Breast epithelium (tissue), 4 donors: ENCODE measurements around the gene POLD4. TPM values are rescaled to one million over a fixed set of nuclear protein-coding genes. Genes with fewer than 3 reads are reported as not detected.

Source experiments
- DNase-seq, 2 donors: peaks; one replicate each; pipeline ENCODE4 v3.0.0-alpha.2; 2019; ENCODE audit warnings: low spot score in 2 of 2
- H3K27ac ChIP-seq, 2 donors: fragments of 200-600 bp; sonication (generic) in 1 of 2; one replicate each; pipeline ENCODE4 v1.5.1; 2016 to 2019; ENCODE audit warnings: mild to moderate bottlenecking in 1 of 2
- H3K27me3 ChIP-seq, 2 donors: fragments of 200-600 bp; sonication (generic) in 1 of 2; one replicate each; pipeline versions ENCODE4 v1.5.1 to v1.6.0; 2017 to 2019; ENCODE audit warnings: control low read depth in 1 of 2, mild to moderate bottlenecking in 1 of 2
- H3K36me3 ChIP-seq: fragments of 200-600 bp; one replicate; pipeline ENCODE4 v1.5.1; 2019
- H3K4me1 ChIP-seq, 2 donors: fragments of 200-600 bp; sonication (generic); one replicate each; pipeline ENCODE4 v1.5.1; 2016 to 2019; ENCODE audit warnings: control low read depth in 1 of 2
- H3K4me3 ChIP-seq, 3 donors: fragments of 200-600 bp; sonication (generic); 1 replicate in 2 of 3; 2 replicates in 1 of 3; pipeline ENCODE4 v1.5.1; 2016 to 2019; ENCODE audit warnings: mild to moderate bottlenecking in 3 of 3, moderate library complexity in 2 of 3
- H3K9me3 ChIP-seq, 2 donors: fragments of 200-600 bp; sonication (generic) in 1 of 2; one replicate each; pipeline ENCODE4 v1.5.1; 2016 to 2019; ENCODE audit warnings: control low read depth in 1 of 2
- POLR2A ChIP-seq: fragments of 450-650 bp; IDR thresholded peaks from one replicate; pipeline ENCODE4 v1.6.1; 2016; ENCODE audit warnings: antibody characterized with exemption, mild to moderate bottlenecking, moderate library complexity
- POLR2AphosphoS5 ChIP-seq, 3 donors: sonication (generic); formaldehyde crosslinking; IDR thresholded peaks; one replicate each; pipeline ENCODE4 v1.6.1; 2017; ENCODE audit warnings: antibody characterized with exemption in 3 of 3
- intact Hi-C: fragments of 100-400 bp; cut with DNase I; formaldehyde crosslinking; loops from one replicate; pipeline ENCODE4 v1.15.1; 2023; ENCODE audit warnings: low total_unique reads
- total RNA-seq, 3 donors: library from RNA; depleted of rRNA; stranded (reverse); fragments of >200 nt; gene quantifications; one replicate each; pipeline ENCODE4 v1.1.0, GENCODE V29; 2016
- TF ChIP-seq, protein P1 (sequence below), 3 donors: fragments of 450-650 bp; IDR thresholded peaks; one replicate each; pipeline ENCODE4 v1.5.1; 2016 to 2017; ENCODE audit warnings: antibody characterized with exemption in 3 of 3, mild to moderate bottlenecking in 3 of 3, moderate library complexity in 3 of 3

Gene POLD4
- total RNA-seq, 3 donors from 2014 or later, result 48.7 to 91.5 (median 69.2) TPM

- TF ChIP-seq POLR2A (no peak), POLR2AphosphoS5 (IDR thresholded peaks at IDR 0.05) (no peak)
- TF ChIP-seq, protein P1, sequence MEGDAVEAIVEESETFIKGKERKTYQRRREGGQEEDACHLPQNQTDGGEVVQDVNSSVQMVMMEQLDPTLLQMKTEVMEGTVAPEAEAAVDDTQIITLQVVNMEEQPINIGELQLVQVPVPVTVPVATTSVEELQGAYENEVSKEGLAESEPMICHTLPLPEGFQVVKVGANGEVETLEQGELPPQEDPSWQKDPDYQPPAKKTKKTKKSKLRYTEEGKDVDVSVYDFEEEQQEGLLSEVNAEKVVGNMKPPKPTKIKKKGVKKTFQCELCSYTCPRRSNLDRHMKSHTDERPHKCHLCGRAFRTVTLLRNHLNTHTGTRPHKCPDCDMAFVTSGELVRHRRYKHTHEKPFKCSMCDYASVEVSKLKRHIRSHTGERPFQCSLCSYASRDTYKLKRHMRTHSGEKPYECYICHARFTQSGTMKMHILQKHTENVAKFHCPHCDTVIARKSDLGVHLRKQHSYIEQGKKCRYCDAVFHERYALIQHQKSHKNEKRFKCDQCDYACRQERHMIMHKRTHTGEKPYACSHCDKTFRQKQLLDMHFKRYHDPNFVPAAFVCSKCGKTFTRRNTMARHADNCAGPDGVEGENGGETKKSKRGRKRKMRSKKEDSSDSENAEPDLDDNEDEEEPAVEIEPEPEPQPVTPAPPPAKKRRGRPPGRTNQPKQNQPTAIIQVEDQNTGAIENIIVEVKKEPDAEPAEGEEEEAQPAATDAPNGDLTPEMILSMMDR (IDR thresholded peaks at IDR 0.05), result no peak
- no peaks in the 10 kb centered on the region for H3K9me3 ChIP-seq
- no peaks in the 10 kb centered on the region for H3K27me3 ChIP-seq
- DNase-seq, result no peak
- H3K4me1 ChIP-seq, result peaks cover 6 to 15% of the 10 kb centered on the region in 2 donors
- H3K4me3 ChIP-seq, result no peak overlapping the region
- peak overlapping the region; percentile 91 to 96 for H3K27ac ChIP-seq
- no peaks in the 10 kb centered on the region for H3K36me3 ChIP-seq
- intact Hi-C loops, result no loop called here
Observed at GRCh38 chr11:67375320-67376055, 22.1 kb upstream of the POLD4 start.

DNA sequence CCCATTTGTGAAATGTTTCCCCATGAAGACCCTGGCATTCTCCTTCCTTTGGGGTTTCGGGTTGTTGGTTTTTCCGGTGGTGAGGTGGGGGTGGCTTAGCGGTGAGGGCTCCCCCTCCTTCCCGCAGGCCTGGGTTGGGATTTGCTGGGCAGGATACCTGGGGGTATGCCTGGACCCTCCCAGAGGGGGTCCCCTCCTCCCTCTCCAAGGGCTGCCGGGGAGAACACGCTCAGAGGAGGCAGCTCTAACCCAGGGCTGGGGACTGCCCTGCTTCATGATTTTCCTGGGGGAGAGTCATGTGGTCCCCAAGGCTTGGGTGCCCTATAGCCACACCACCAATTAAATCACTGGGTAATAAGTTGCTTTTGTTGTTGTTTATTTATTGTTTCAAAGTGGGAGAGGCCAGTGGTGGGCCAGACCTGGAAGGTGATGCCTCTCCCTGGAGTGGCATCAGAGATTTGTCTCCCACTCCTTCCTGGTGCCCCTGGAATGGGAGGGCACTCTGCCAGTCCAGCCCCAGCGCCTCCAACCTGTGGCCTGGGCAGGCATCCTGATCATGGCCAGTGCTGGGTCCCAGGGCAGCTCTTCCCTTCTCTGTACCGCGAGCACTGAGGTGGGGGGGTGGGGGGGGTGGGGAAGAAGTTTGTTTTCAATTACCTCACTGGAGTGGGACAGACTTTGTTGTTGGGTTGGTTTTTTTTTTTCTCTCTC lies 21.4 kb upstream of the POLD4 start:
- Histone ChIP-seq H3K9me3 (no peaks in the 10 kb centered on the region), H3K36me3 (no peaks in the 10 kb centered on the region), H3K27ac (peak overlapping the region; percentile 91 to 96), H3K27me3 (no peaks in the 10 kb centered on the region), H3K4me1 (peaks cover 6 to 15% of the 10 kb centered on the region in 2 donors), H3K4me3 (peak overlapping the region in 2 of 3 donors; percentile 75 to 94)
- no peak for TF ChIP-seq POLR2A
- TF ChIP-seq POLR2AphosphoS5 (IDR thresholded peaks at IDR 0.05), result no peak
- TF ChIP-seq, protein P1 (IDR thresholded peaks at IDR 0.05), result no peak
- DNase-seq, result no peak
- intact Hi-C loops, result no loop called here

DNA sequence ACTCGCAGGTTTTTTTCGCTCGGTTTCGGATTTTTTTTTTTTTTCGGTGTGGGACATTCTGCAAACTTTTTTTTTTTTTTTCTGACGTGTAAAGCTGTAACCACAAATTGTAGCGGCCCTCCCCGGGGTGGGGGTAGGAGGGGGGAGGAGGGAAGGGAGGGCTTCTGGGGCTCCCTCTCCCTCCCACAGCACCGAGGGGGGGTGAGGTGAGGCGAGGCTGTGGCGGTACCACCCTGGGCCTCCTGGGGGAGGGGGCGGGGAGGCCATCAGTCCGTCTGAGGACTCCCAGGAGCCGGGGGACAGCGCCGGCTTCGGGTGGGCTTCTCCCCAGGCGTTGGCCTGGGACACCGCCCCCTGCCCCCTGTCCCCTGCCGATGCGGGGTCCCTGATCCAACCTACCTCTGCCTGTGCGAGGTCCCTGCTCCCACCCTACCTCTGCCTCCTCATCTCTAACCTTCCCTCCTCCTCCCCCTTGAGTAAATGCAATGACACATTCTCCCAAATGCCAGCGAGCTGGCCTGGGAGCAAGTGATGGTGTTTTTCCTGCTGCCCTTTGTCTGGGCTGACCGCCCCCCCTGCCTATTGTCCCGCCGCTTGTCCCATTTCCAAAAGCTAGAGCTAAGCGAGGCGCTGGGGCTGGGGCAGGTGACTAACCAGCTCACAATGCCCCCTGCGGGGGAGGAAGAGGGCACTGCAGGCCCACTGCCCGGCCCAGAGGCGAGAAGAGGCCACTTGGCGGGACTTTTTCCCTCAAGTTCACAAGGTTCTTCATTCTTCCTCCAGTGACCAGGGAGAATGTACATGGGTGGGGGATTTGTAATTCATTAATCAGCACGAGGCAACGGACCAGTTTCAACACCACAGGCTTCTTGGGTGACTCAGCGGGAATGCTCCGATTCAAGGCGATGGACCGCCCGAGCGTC lies 20.6 kb upstream of the POLD4 start:
- peak; percentile 83 to 87 for DNase-seq
- H3K4me1 ChIP-seq, result peaks cover 6 to 15% of the 10 kb centered on the region in 2 donors
- intact Hi-C loops, result no loop called here

GRCh38 chr11:67372993-67373647 lies 19.8 kb upstream of the POLD4 start, which contains the start of gene CLCF1:
TSS of gene CLCF1 (minus strand) at chr11:67373598. CDS start at chr11:67373539, 59 bp downstream.
- intact Hi-C loops, result no loop called here
- peaks cover 6 to 15% of the 10 kb centered on the region in 2 donors for H3K4me1 ChIP-seq
- TF ChIP-seq POLR2A (no peak), POLR2AphosphoS5 (IDR thresholded peaks at IDR 0.05) (peak in 1 of 3 donors; percentile 7)
- TF ChIP-seq, protein P1 (IDR thresholded peaks at IDR 0.05), result no peak
- H3K27ac ChIP-seq, result peak within 1 kb of the TSS; percentile 91 to 96
- H3K36me3 ChIP-seq, result no peaks in the 10 kb centered on the region
- peak in 1 of 2 donors; percentile 68 for DNase-seq
- no peaks in the 10 kb centered on the region for H3K27me3 ChIP-seq
- no peaks in the 10 kb centered on the region for H3K9me3 ChIP-seq
- peak within 1 kb of the TSS; percentile 75 to 94 (median 85) for H3K4me3 ChIP-seq

More for the DNA sequence above, 20.6 kb upstream of the POLD4 start:
- Histone ChIP-seq H3K4me3 (peak overlapping the region; percentile 75 to 94 (median 85)), H3K27ac (peak overlapping the region; percentile 91 to 96), H3K36me3 (no peaks in the 10 kb centered on the region), H3K9me3 (no peaks in the 10 kb centered on the region), H3K27me3 (no peaks in the 10 kb centered on the region)
- TF ChIP-seq, protein P1 (IDR thresholded peaks at IDR 0.05), result peak; percentile 39 to 64 (median 53)
- TF ChIP-seq POLR2A (peak; percentile 34), POLR2AphosphoS5 (IDR thresholded peaks at IDR 0.05) (peak; percentile 54 to 88 (median 76))
